OCI-LY3 (cell line): ENCODE measurements around the gene ALDH1B1.

ENCODE experiments used
- CTCF ChIP-seq: fragments of 200-600, 300-600 bp; sonication (generic); IDR thresholded peaks from 2 replicates; pipeline ENCODE4 v1.5.1; 2014; ENCODE audit warnings: antibody characterized with exemption, low read length, low read depth
- EZH2phosphoT487 ChIP-seq: fragments of 200-600 bp; shearing (Covaris generic); IDR thresholded peaks from 2 replicates; pipeline ENCODE4 v1.6.1; 2018; ENCODE audit warnings: antibody characterized with exemption, mixed run types, low read depth

- no peak for TF ChIP-seq CTCF
- no peak for TF ChIP-seq EZH2phosphoT487
Measured at GRCh38 chr9:38439291-38439915, 46.9 kb downstream of the ALDH1B1 start.
